AG04450 (cell line): ENCODE results near the gene TMEM150C. TPM values are rescaled to one million over a fixed set of nuclear protein-coding genes. Genes with fewer than 3 reads are reported as not detected.
A peak's percentile ranks its signal among the peaks of the same experiment; 100 is the strongest.

Experiments
- CTCF ChIA-PET: fragments of 300-600, 350-600 bp; formaldehyde crosslinking; extraction: SDS; loops from one replicate; lab custom pipeline; 2022; ENCODE audit warnings: antibody characterized with exemption, inconsistent platforms; lab: Charles Lee
- POLR2A ChIA-PET: fragments of 350-600 bp; formaldehyde crosslinking; extraction: SDS; loops from one replicate; lab custom pipeline; 2021; ENCODE audit warnings: antibody characterized with exemption, inconsistent platforms; lab: Yijun Ruan, JAX
- DNase-seq: peaks from one replicate; pipeline ENCODE4 v3.0.0-alpha.2; 2011; ENCODE audit warnings: low read depth, low spot score
- H3K27ac ChIP-seq: one replicate; pipeline ENCODE4 v1.5.1; 2012; ENCODE audit warnings: low read depth, low read length, control low read depth
- H3K27me3 ChIP-seq: one replicate; pipeline ENCODE4 v1.6.0; 2012; ENCODE audit warnings: low read length; ENCODE audit not compliant: control insufficient read depth, insufficient read depth
- H3K4me3 ChIP-seq: 2 replicates; pipeline ENCODE4 v1.5.1; 2011; ENCODE audit warnings: mild to moderate bottlenecking, low read depth, low read length, control low read depth
- H3K9me3 ChIP-seq: 2 replicates; pipeline ENCODE4 v1.5.1; 2012; ENCODE audit warnings: low read length; ENCODE audit not compliant: control insufficient read depth, insufficient read depth
- CTCF ChIP-seq: IDR thresholded peaks from 2 replicates; pipeline ENCODE4 v1.5.1; 2011; ENCODE audit warnings: low read depth, low read length, control low read depth, inconsistent platforms
- polyA plus RNA-seq: library from polyadenylated mRNA; depleted of rRNA; stranded (reverse); fragments of >200 nt; gene quantifications from 2 replicates; pipeline ENCODE4 v1.2.3, GENCODE V29; 2011

The TMEM150C gene
- polyA plus RNA-seq, 1 experiment = 0.06 TPM

GRCh38 chr4:82469791-82470345 is 91.9 kb downstream of the TMEM150C start:
- no peak overlapping the region for H3K4me3 ChIP-seq
- ChIA-PET POLR2A (no interaction called here), CTCF (interaction anchor here (1.3 to 13.8 kb wide), 3 partner anchors 7 to 330 kb away, joined by 3 to 196 read pairs (median 8); no protein-coding TSS in a partner anchor)
- no peak for TF ChIP-seq CTCF
- no peaks in the 10 kb centered on the region for H3K27me3 ChIP-seq
- peaks cover 4% of the 10 kb centered on the region for H3K9me3 ChIP-seq
- DNase-seq = peak; percentile 3
- H3K27ac ChIP-seq = peak overlapping the region; percentile 42

- no peak for TF ChIP-seq CTCF
- no peak overlapping the region for H3K27ac ChIP-seq
- CTCF ChIA-PET = interaction anchor here (13.8 kb wide), 1 partner anchor 273 kb away, joined by 196 read pairs; no protein-coding TSS in a partner anchor
- no peak overlapping the region for H3K4me3 ChIP-seq
- POLR2A ChIA-PET = no interaction called here
- peaks cover 4% of the 10 kb centered on the region; the same call in 1 of the 2 replicates for H3K9me3 ChIP-seq
- no peaks in the 10 kb centered on the region for H3K27me3 ChIP-seq
- DNase-seq = no peak
These were observed 94.3 kb downstream of the TMEM150C start for GRCh38 chr4:82467471-82467870.

- no peak for TF ChIP-seq CTCF
- POLR2A ChIA-PET = no interaction called here
- Histone ChIP-seq H3K27me3 (no peaks in the 10 kb centered on the region), H3K9me3 (peaks cover 3% of the 10 kb centered on the region; the same call in 1 of the 2 replicates), H3K27ac (no peak overlapping the region), H3K4me3 (no peak overlapping the region)
- CTCF ChIA-PET = interaction anchor here (0.6 to 13.8 kb wide), 13 partner anchors 9 to 1222 kb away, joined by 3 to 196 read pairs (median 4); partner anchors contain the start of gene COQ2
- no peak for DNase-seq
These were observed 98.6 kb downstream of the TMEM150C start for GRCh38 chr4:82463221-82463620.

- POLR2A ChIA-PET = interaction anchor here (0.7 to 1.3 kb wide), 3 partner anchors 14 to 277 kb away, joined by 3 to 4 read pairs (median 3); no protein-coding TSS in a partner anchor
- H3K4me3 ChIP-seq = no peak overlapping the region
- CTCF ChIA-PET = interaction anchor here (0.5 to 13.8 kb wide), 70 partner anchors 8 to 1221 kb away, joined by 3 to 196 read pairs (median 4); partner anchors contain the start of genes COPS4, COQ2 and SCD5
- no peaks in the 10 kb centered on the region for H3K27me3 ChIP-seq
- peak; percentile 79 for DNase-seq
- TF ChIP-seq CTCF = peak; percentile 77
- H3K27ac ChIP-seq = no peak overlapping the region
- no peaks in the 10 kb centered on the region for H3K9me3 ChIP-seq
These were observed 99.4 kb downstream of the TMEM150C start for GRCh38 chr4:82462415-82462831.

- no peak for DNase-seq
- Histone ChIP-seq H3K4me3 (no peak overlapping the region), H3K27me3 (no peaks in the 10 kb centered on the region), H3K9me3 (no peaks in the 10 kb centered on the region), H3K27ac (no peak overlapping the region)
- TF ChIP-seq CTCF = no peak
- ChIA-PET POLR2A (interaction anchor here (1.0 to 1.3 kb wide), 2 partner anchors 32 to 277 kb away, joined by 3 to 4 read pairs; no protein-coding TSS in a partner anchor), CTCF (interaction anchor here (0.6 to 13.8 kb wide), 12 partner anchors 9 to 821 kb away, joined by 3 to 196 read pairs (median 8); partner anchors contain the start of gene SCD5)
These were observed 100.1 kb downstream of the TMEM150C start for GRCh38 chr4:82461710-82462109.
